Activated CD8-positive, alpha-beta memory T cell treated with anti-CD3 and anti-CD28 coated beads for 24 hours (primary cell): Measurements from ENCODE around the gene ADCY2.

Source experiments
- DNase-seq: peaks from one replicate; pipeline ENCODE4 v3.0.0-alpha.2; 2020

Gene ADCY2

DNA sequence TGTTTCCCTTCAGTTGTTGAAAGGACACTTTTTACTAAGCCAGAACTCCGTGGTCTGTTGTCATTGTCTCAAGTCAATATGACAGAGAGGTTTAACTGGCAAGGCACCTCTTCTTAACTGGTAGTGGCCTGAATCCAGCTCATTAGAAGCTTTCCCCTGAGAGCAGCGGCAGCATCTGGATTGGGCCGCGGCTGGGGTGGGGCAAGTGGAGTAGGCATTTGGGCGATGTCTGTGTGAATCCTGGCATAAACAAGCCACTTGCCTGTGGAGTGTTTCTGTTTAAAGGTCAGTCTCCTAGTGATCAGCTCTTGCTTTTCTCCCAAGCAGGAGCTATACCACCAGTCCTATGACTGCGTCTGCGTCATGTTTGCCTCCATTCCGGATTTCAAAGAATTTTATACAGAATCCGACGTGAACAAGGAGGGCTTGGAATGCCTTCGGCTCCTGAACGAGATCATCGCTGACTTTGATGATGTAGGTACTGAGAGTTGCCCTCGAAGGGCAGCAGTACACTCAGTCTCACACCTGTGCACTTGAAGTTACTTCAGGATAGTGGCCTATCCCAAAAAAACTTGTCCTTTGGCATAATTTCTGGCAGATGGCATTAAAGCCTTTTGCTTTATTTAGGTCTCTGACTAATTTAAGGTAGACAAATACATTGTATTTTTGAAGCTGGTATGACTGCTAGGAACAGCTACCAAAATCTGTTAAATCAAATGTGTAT lies 406.1 kb downstream of the ADCY2 start:
- DNase-seq: no peak

DNA sequence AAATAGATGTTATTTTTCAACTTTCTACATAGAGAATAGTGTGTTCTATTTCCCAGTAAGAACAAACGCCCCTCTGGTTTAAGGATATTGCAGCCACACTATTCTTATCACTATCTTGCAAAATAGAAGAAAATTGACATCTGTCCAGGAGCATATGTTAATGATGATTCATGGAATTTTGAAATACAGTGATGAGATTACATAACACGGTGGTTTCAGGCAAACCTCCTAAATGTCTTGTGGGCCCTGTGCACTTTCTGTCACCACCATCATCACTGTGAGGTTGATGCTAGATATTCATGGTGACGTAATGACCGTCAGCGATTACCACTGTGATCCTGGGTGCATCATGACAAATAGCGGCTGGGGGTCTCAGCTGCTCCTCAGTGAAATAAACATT lies 406.9 kb downstream of the ADCY2 start:
- DNase-seq: no peak

- DNase-seq: no peak
Measured at GRCh38 chr5:7803937-7804336, 408.0 kb downstream of the ADCY2 start.

DNA sequence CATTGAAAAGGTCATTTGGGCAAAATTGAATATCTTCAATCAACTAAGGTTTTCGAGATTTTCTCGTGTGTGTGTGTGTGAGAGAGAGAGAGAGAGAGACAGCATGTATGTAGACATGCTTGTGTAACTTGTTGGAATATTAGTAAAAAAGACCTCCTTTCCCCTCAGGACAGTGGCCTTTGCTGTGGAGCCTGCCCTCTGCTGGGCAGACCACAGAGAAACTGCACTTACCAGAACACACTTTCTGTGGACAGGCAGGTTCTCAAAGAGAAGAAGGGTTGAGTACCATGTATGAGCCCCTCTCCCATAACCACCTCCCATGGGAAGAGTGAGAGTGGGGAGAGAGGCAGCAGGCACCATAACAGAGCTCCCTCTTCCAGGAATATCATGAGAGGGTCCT lies 409.4 kb downstream of the ADCY2 start:
- DNase-seq: no peak

DNA sequence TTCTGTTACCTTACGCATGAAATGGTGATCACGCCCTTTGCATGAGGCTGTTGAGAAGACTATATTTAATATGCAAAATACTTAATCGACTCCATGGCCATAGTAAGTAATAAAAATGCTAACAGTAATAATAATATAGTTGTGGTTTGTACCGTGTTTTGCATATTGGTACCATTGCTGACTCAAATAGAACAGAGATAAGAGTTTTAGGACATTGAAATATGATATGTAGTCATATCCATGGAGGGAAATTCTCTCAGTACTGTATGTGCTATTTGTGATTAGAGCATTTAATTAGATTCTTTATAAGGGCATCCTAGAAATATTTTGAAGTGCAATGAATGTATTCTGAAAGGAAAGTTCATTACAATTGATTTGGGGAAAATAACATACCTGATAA lies 413.1 kb downstream of the ADCY2 start:
- no peak for DNase-seq

- no peak for DNase-seq
Measured at GRCh38 chr5:7811715-7812114, 415.8 kb downstream of the ADCY2 start.

GRCh38 chr5:7813007-7813406 lies 417.1 kb downstream of the ADCY2 start:
- DNase-seq: no peak

DNA sequence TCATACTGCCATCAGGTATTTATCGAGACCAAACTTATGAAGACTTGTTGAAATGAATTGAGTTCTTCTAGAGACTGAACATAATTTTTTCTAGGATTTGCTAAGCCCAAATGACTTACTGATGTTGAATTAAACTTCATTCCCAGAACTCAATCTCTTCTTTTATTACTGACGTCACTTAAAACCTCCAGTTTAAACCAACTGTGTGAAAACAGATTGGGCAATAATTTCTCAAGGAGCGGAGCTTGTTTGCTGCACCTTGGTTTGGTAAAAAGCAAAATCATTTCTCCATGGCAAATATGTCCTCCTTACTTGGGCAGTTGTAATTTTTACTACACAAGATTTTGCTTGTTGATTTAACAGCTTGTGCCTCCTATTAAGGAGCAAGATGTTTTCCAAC lies 417.6 kb downstream of the ADCY2 start:
- no peak for DNase-seq

- no peak for DNase-seq
Measured at GRCh38 chr5:7814816-7815215, 418.9 kb downstream of the ADCY2 start.

- DNase-seq: peak; percentile 84
Measured at GRCh38 chr5:7815892-7816534, 420.1 kb downstream of the ADCY2 start.

DNA sequence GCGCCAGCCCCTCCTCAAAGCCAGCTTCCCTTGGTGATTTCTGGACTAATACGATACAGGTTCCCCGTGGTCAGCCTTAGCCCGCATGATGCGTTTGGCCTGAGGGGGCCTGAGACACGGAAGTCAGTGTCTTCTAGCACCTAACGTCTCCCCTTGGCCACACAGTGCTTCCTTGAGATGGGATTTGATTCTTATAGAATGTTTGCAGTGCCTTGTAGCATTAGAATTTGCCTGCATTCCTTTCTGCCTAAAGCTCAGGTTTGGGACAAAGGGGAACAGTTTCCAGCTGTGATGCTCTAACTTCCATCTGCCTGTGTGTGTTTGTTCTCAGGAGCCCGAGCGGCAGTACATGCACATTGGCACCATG lies 420.6 kb downstream of the ADCY2 start:
- no peak for DNase-seq

GRCh38 chr5:7822449-7822848 lies 426.5 kb downstream of the ADCY2 start:
- no peak for DNase-seq

DNA sequence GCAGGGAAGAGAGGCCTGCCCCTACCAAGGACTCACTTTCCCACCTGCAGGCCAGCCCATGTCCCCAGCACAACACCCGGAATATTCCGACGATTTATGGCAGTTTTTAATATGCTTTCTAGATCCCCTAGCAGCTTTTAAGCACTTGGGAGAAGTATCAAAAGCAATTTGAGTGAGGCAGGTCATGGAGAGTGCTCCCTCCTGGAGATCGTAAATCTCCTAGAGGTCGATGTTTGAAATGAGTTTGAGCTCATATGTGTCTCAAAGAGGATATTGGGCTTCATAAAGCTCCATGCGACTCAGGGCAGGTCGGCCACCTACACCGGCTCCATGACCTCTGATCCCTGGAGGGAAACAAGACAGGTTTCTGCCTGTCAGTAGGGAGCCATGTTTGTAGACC lies 427.7 kb downstream of the ADCY2 start:
- DNase-seq: no peak

DNA sequence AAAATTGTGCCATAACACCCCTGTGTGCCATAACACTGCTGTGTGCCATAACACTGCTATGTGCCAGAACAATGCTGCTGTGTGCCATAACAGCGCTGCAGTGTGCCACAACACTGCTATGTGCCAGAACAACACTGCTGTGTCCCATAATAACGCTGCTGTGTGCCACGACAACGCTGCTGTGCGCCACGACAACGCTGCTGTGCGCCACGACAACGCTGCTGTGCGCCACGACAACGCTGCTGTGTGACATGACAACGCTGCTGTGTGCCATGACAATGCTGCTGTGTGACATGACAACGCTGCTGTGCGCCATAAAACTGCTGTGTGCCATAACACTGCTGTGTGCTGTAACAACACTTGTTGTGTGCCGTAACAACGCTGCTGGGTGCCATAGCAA lies 429.1 kb downstream of the ADCY2 start:
- DNase-seq: no peak

DNA sequence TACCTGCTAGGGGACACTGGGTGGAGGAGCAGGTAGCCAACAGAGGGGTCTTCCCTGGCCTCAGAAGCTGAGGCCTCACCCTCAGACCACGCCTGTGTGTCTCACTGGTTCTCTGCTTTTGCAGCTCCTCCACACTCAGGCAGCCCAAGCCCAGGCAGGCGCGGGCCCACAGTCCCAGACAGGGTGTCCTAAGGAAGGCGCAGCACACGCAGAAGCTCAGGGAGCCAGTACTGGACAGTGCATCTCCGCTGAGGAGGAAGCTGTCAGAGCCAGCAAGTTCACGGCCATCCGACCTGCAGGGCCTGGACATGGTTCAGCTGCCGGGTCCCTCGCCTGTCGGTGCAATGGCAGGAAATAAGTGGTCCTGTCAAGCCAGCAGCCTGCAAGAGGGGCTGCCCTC lies 429.7 kb downstream of the ADCY2 start:
- DNase-seq: no peak

DNA sequence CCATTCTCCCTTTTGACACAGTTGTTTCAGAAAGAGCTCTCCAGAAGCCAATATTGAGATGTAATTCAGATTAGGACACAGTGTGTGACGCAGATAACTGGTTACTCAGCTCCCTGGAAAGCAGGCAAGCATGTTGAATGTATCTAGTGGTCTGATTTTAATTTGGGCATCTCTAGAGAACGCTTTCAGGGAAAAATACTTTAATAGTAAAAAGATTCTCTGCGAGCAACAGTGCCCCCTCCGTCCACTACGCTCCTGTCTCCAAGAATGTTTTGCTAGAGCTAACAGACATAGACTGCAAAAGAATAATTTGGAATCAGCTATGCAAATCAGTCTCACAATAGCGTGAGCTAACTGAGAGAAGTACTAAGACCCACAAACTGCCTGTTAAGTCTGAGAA lies 431.7 kb downstream of the ADCY2 start:
- DNase-seq: no peak

- DNase-seq: no peak
Measured at GRCh38 chr5:7828269-7828668, 432.3 kb downstream of the ADCY2 start.

DNA sequence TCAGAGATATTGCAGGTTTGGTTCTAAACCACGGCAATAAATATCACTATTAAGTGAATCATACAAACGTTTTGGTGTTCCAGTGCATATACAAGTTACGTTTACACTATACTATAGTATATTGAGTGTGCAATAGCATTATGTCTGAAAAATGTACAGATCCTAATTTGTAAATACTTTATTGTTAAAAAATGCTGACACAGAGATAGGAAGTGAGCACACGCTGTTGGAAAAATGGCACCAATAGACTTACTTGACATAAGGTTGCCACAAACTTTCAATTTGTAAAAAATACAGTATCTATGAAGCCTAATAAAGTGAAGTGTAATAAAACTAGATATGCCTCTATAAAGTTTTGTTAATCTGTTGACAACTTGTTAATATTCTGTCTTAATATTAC lies 439.0 kb downstream of the ADCY2 start:
- DNase-seq: no peak

- no peak for DNase-seq
Measured at GRCh38 chr5:7837403-7837802, 441.5 kb downstream of the ADCY2 start.

- DNase-seq: no peak
Measured at GRCh38 chr5:7842531-7842930, 446.6 kb downstream of the ADCY2 start.

DNA sequence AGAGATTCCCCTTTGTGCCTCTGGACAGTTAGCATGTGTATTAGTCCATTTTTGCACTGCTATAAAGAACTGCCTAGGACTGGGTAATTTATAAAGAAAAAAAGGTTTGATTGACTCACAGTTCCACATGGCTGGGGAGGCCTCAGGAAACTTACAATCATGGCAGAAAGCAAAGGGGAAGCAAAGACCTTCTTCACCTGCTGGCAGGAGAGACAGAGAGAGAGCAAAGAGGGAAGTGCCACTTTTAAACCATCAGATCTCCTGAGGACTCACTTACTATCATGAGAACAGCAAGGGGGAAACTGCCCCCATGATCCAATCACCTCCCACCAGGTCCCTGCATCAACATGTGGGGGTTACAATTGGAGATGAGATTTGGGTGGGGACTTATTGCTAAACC lies 449.0 kb downstream of the ADCY2 start:
- DNase-seq: no peak

DNA sequence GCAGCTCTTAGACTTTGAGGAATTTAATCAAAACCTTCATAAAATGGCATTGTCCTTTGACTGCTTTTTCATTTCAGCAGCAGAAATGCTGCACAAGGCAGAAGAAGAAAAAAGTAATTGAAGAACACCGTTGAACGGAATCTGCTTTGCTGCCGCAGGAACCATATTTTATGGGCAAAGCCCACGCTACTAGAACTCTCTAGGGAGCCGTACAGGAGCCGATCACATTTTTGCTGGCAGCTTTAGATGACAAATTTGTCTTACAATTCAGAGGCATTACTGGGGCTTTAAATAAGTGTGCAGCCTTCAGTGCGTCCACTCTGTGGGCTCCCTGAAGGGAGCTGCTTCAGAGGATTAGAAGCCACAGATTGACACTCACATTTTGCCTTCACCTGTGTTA lies 449.6 kb downstream of the ADCY2 start:
- DNase-seq: no peak

DNA sequence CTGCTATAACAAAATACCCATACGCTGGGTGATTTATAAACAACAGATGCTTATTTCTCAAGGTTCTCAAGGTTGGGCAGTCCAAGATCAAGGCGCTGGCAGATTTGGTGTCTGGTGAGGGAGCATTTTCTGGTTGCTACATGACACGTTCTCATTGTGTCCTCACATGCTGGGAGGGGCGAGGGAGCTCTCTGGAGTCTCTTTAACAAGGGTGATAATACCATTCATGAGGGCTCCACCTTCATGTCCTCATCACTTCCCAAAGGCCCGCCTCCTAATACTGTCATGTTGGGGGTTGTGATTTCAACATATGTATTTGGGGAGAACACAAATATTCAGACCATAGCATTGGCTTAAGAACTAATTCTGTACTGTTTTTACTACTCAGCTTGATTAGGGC lies 450.4 kb downstream of the ADCY2 start:
- DNase-seq: no peak

- DNase-seq: no peak
Measured at GRCh38 chr5:7848296-7848695, 452.4 kb downstream of the ADCY2 start.
